Measurements from ENCODE around the gene ERCC8.

GRCh38 chr5:60955239-60955638, 10.4 kb upstream of the ERCC8 start:
- TF ChIP-seq CTCF (conservative IDR thresholded peaks at IDR 0.05; ENCODE audit: low read length): no peak
- TF ChIP-seq EZH2phosphoT487 (IDR thresholded peaks at IDR 0.05; ENCODE audit: borderline replicate concordance): no peak
